ENCODE measurements around the gene IFITM10. TPM values are rescaled to one million over a fixed set of nuclear protein-coding genes. Genes with fewer than 3 reads are reported as not detected.

IFITM10 gene
- total and polyA plus RNA-seq, 9 of the 15 experiments (the other 6 are each of a cell fraction or from before 2014, with no cell fraction given) = 0.08 to 0.13 (median 0.09) TPM; not detected in 6

GRCh38 chr11:1691878-1692707 lies 58.3 kb downstream of the IFITM10 start:
- Histone ChIP-seq H4K20me1 (replicated peaks; ENCODE audit: control insufficient read depth, insufficient read depth, low read length) (peaks cover 5% of the 10 kb centered on the region; the same call in 1 of the 2 replicates), H3K4me2 (ENCODE audit: insufficient read depth, low read length) (no peak overlapping the region), H3K9me1 (ENCODE audit: control insufficient read depth, insufficient read depth, low read length) (no peaks in the 10 kb centered on the region), H3K9ac (ENCODE audit: insufficient read depth in 1 of 2, low read depth in 2 of 2, low read length in 2 of 2) (no peak overlapping the region; a peak in 1 of 4 replicates), H2AFZ (ENCODE audit: low read depth, low read length) (no peak overlapping the region), H3K4me1 (replicated peaks in 1 of 2; ENCODE audit: control insufficient read depth in 2 of 2, insufficient read depth in 2 of 2, low read length in 2 of 2) (peaks cover 0 to 16% of the 10 kb centered on the region in 2 experiments; a peak in 2 of 5 replicates), H3K27ac (ENCODE audit: extremely low read depth, low read depth, low read length) (no peak overlapping the region), H3K27me3 (ENCODE audit: control insufficient read depth in 2 of 2, insufficient read depth in 2 of 2, low read length in 2 of 2) (peaks cover 7 to 63% of the 10 kb centered on the region in 2 experiments; a peak in 3 of 5 replicates), H3K4me3 (no peak overlapping the region), H3K79me2 (ENCODE audit: control insufficient read depth, insufficient read depth, low read length) (no peaks in the 10 kb centered on the region), H3K36me3 (ENCODE audit: control insufficient read depth, insufficient read depth, low read length) (no peaks in the 10 kb centered on the region), H3K9me3 (replicated peaks; ENCODE audit: control insufficient read depth, insufficient read depth, low read depth, low read length) (no peaks in the 10 kb centered on the region)
- WGBS (ENCODE audit: insufficient coverage, low coverage, missing lambda C conversion rate) = 5% methylated on average over 14 of the region's 16 CpGs
- POLR2A ChIA-PET = interaction anchor here (1.2 kb wide), 1 partner anchor 14 kb away, joined by 4 read pairs; no protein-coding TSS in a partner anchor
- DNase-seq (ENCODE audit: extremely low read depth in 1 of 4, low spot score in 3 of 4) (no peak), FAIRE-seq (no peak), ATAC-seq (no peak)
- CTCF ChIA-PET (ENCODE audit: low intra/inter-chr PET ratio) = interaction anchor here (0.6 to 3.4 kb wide), 7 partner anchors 133 to 310 kb away, joined by 3 to 77 read pairs (median 16); partner anchors contain the start of gene SYT8
- no TSS peak for BruUV-seq (replicated peaks)
- in situ Hi-C loops (cut with MboI) = loop anchor here (5.0 to 25.0 kb wide), 3 partner anchors 35 to 463 kb away; no protein-coding TSS in a partner anchor
- intact Hi-C loops (cut with micrococcal nuclease) = loop anchor here (5.0 kb wide), 2 partner anchors 40 to 185 kb away; no protein-coding TSS in a partner anchor
- no peak for TF ChIP-seq ZNF140 (CRISPR knock-in tag; IDR thresholded peaks at IDR 0.05)
- no peak for TF ChIP-seq NFE2 (IDR thresholded peaks at IDR 0.05; ENCODE audit: low read depth)
- TF ChIP-seq CC2D1A (IDR thresholded peaks at IDR 0.05) = no peak
- TF ChIP-seq, protein P1, sequence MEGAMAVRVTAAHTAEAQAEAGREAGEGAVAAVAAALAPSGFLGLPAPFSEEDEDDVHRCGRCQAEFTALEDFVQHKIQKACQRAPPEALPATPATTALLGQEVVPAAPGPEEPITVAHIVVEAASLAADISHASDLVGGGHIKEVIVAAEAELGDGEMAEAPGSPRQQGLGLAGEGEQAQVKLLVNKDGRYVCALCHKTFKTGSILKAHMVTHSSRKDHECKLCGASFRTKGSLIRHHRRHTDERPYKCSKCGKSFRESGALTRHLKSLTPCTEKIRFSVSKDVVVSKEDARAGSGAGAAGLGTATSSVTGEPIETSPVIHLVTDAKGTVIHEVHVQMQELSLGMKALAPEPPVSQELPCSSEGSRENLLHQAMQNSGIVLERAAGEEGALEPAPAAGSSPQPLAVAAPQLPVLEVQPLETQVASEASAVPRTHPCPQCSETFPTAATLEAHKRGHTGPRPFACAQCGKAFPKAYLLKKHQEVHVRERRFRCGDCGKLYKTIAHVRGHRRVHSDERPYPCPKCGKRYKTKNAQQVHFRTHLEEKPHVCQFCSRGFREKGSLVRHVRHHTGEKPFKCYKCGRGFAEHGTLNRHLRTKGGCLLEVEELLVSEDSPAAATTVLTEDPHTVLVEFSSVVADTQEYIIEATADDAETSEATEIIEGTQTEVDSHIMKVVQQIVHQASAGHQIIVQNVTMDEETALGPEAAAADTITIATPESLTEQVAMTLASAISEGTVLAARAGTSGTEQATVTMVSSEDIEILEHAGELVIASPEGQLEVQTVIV (CRISPR knock-in tag; IDR thresholded peaks at IDR 0.05; ENCODE audit: borderline replicate concordance) = no peak
- no peak for TF ChIP-seq SPI1 (IDR thresholded peaks at IDR 0.05; ENCODE audit: borderline replicate concordance, low read depth, low read length)
- no peak for TF ChIP-seq TBL1XR1 (IDR thresholded peaks at IDR 0.05; ENCODE audit: low read length in 2 of 2)
- no peak for TF ChIP-seq HDAC2 (IDR thresholded peaks at IDR 0.05)
- TF ChIP-seq BCL6 (CRISPR knock-in tag; IDR thresholded peaks at IDR 0.05) = no peak
- no peak for TF ChIP-seq FOXA3 (CRISPR knock-in tag; conservative IDR thresholded peaks at IDR 0.05 in 1 of 2, IDR thresholded peaks at IDR 0.05 in 1 of 2)
- no peak for TF ChIP-seq STAG1 (CRISPR knock-in tag; IDR thresholded peaks at IDR 0.05; ENCODE audit: borderline replicate concordance)
- TF ChIP-seq GTF2B (IDR thresholded peaks at IDR 0.05; ENCODE audit: extremely low read depth, insufficient read length) = no peak
- TF ChIP-seq ARID1B (IDR thresholded peaks at IDR 0.05) = no peak

Data from K562 (cell line).